GM18508 (cell line): ENCODE results near the gene PDF.

Source experiments
- ATAC-seq: cut with Tn5 transposase; IDR thresholded peaks from one replicate; pipeline ENCODE4 v1.9.1; 2021; ENCODE audit warnings: moderate number of reproducible peaks; ENCODE audit not compliant: insufficient read depth, unreplicated experiment

PDF gene

GRCh38 chr16:69340095-69340644, 9.8 kb upstream of the PDF start:
- ATAC-seq: no peak

GRCh38 chr16:69339289-69340094, 9.1 kb upstream of the PDF start, which contains the start of the genes COG8 and NIP7:
Gene COG8 (minus strand): TSS chr16:69339564. CDS start chr16:69339552, 12 bp downstream.
Gene NIP7 (plus strand): TSS chr16:69339772. CDS start chr16:69339830, 58 bp downstream.
- peak; percentile 73 for ATAC-seq

DNA sequence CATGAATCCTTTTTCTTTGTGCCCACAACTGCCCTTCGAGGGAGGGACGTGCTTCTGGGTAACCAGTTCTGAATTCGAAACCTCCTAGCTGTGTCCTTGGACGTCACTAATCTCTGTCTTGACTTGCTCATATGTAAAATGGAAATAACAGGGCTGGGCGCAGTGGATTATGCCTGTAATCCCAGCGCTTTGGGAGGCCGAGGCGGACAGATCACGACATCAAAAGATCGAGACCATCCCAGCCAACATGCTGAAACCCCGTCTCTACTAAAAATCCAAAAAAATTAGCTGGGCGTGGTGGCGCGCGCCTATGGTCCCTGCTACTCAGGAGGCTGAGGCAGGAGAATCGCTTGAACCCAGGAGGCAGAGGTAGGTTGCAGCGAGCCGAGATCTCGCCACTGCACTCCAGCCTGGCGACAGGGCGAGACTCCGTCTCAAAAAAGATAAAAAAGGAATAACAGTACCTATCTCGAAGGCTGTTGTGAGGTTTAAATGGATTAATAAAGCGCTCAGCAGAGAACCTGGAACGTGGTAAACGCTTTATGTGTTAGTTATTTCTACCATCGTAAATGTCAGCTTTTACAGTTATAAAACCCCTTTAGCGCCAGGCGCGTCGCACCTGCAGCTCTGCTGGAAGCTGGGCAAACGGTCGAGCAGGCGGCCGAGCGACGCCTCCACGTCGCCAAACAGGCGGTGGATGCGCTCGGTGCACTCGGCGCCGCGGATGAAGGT, 8.3 kb upstream of the PDF start:
- ATAC-seq: no peak

GRCh38 chr16:69334696-69335095, 4.3 kb upstream of the PDF start:
- no peak for ATAC-seq

DNA sequence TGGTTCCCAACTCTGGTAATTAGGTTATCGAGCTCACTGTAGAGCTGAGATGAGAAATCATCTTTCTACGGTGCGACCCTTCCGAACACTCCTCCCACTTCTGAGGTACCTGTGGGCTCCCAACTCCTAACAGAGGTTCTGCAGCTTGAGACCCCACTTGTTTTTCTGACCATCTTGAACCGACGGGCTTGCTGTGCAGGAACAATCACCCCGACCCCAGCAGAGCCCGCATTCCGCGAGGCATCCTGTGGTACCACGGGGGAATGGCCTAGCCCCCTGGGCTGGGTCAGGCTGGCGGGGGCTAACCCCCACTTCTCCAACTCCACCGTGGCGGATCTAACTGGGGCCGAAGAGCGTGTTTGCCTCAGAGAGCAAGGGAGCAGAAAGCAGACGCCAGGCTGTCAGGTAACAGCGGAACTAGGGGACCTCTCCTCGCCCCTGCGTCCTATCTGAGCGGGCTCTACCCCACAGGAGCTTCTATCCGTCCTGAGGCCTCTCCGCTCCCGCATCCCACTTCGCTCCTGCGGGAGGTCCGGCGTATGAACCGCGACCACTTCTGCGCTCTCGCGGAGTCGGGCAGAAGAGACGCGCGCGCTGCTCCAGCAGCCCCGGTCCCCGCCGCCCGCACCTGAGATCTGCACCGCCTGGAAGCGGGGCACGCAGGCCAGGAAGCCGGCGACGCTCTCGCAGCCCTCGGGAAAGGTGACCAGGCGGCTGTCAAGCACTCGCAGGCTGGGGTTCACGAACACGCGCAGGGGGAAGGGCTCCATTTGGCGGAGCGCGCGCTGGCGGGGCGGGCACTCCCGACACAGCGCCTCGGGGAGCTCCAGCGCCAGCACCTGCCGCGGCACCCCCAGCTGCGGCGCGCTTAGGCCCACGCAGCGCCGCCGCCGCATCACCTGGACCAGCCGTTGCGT, 761 bp downstream of the PDF start:
- peak; percentile 5 for ATAC-seq

GRCh38 chr16:69328854-69329316, 1.5 kb downstream of the PDF start:
- ATAC-seq: no peak

DNA sequence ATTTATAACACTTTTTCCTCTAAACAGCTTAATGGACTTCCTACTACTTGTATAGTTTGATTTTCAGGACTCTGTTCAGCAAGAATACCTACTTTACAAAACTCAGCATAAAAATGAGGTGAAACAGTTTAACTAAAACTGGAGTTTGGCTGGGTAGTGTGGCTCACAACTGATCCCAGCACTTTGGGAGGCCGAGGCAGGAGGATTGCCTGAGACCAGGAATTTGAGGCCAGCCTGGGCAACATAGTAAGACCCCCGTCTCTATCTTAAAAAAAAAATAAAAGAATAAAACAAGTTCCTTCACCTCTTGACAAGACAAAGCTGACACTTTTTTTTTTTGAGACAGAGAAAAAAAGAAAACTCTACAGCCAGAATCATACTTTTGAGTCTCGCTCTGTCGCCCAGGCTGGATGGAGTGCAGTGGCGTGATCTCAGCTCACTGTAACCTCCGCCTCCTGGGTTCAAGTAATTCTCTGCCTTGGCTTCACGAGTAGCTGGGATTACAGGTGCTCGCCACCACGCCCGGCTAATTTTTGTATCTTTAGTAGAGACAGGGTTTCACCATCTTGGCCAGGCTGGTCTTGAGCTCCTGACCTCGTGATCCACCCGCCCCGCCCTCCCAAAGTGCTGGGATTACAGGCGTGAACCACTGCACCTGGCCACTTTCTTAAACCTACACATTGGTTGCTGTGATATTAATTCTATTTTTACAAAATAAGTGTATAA, 2.6 kb downstream of the PDF start:
- ATAC-seq: no peak

GRCh38 chr16:69326172-69326873, 4.1 kb downstream of the PDF start:
- ATAC-seq: no peak

DNA sequence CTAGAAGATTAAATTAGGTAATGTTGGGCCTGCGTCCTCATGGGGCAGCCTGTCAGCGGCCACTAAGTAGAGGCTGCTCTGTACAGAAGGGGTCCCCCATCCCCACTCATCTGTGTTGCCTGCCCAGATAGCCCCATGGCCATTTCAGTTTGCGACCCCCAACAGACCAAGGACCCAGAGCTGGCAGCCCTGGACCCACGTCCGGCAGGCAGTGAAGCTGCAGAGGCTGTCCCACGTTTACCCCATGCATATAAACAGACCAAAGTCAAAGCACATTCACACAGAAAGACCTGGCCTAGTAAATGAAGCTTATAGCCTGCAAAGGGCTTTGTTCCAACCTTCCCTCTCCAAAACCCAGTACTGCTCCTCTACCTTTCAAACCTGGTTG, 4.6 kb downstream of the PDF start:
- ATAC-seq: no peak

DNA sequence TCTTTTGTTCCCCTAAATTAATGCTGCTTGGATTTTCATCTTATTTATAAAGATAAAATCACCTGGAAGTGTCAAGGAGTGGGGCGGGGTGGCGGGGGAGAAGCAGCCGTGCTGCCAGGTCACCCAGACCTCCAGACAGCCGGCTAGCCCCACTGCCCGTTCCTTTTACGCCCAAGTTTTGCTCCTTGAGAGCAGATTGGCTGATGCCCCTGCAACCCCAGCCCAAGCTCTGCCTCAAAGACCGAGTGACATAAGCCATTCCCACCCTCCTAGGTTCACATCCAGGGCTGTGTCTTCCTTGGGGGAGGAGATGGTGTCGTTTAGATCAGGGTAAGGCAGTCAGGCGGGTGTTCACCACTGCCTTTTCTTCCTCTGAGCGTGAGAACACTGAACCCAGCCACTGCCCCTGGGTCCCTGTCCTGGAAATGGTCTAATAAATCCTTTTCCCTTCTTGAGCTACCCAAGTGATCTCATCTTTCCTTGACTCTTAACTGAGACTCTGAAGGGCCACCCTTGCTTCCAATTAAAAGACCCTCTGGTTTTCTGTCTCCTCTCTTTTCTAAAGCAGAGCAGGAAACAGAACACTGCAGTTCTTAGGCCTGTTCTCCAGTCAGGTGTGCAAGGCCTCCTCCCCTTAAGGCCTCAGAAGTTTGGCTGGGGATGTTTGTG, 5.7 kb downstream of the PDF start:
- ATAC-seq: no peak

DNA sequence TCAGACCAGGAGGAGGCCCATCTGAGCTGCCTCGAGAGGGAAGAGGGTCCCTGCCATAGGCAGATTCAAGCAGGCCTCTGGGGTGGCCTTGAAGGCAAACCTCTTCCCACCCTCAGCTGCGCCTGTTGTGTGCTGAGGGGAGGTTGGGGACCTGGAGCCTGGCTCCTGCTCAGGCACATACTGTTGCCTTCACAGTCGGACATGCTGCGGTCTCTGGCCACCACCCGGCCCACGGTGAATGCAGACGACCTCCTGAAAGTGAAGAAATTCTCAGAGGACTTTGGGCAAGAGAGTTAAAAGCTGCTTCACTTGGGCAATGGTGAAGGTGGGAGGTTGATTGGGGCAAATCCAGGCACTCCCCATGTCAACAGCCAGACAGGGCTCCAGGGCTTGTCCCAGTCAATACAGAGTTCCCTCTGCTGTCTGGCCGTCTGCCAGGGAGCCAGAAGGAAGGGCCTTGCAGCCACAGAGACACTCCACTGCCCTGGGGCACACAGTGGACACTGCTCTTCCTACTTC, 6.3 kb downstream of the PDF start:
- ATAC-seq: no peak

DNA sequence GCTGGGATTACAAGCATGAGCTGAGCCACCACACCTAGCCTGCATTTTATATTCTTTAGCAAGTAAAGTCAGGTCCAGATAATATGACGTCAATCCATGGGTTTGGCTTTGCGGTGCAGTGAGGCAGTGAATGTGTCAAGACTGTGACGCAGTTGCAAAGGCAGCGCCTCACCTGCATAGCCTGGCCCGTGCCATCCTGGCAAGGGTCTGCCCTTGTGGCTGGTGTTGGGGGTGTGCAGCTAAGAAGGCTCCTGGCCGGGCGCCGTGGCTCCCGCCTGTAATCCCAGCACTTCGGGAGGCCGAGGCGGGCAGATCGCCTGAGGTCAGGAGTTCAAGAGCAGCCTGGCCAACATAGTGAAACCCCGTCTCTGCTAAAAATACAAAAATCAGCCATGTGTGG, 7.0 kb downstream of the PDF start:
- no peak for ATAC-seq

GRCh38 chr16:69322343-69322742, 8.0 kb downstream of the PDF start:
- ATAC-seq: no peak

DNA sequence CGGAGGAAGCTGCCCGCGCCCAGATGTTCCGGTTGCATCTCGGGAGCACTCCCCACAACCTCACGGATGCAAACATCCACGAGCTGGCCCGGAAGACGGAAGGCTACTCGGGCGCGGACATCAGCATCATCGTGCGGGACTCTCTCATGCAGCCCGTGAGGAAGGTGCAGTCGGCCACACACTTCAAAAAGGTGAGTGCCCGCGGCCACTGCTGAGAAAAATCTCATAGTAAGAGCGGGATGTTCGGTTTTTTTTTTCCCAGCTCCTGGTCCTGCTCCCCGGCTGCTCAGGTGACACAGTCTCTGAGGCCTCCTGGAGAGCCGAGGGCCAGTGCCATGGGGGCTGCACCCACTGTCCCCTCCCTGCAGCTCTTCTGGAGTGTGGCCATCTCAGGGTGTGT, 9.3 kb downstream of the PDF start:
- ATAC-seq: no peak

DNA sequence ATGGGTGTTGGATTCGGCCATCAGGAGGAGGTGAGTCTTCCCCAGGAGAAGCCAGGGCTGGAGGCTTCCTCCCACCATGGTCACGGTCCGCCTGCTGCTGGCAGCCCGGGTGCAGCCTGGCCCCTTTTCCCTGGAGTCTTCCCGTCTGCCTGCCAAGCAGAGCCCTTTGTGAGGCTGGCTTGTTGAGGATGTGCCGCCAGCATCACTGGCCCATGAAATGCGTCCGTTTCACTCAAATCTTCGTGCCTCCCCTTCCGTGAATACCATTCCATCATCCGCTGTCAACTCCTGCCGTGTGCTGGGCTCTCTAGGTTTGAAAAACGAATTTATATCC, 9.7 kb downstream of the PDF start:
- ATAC-seq: no peak

DNA sequence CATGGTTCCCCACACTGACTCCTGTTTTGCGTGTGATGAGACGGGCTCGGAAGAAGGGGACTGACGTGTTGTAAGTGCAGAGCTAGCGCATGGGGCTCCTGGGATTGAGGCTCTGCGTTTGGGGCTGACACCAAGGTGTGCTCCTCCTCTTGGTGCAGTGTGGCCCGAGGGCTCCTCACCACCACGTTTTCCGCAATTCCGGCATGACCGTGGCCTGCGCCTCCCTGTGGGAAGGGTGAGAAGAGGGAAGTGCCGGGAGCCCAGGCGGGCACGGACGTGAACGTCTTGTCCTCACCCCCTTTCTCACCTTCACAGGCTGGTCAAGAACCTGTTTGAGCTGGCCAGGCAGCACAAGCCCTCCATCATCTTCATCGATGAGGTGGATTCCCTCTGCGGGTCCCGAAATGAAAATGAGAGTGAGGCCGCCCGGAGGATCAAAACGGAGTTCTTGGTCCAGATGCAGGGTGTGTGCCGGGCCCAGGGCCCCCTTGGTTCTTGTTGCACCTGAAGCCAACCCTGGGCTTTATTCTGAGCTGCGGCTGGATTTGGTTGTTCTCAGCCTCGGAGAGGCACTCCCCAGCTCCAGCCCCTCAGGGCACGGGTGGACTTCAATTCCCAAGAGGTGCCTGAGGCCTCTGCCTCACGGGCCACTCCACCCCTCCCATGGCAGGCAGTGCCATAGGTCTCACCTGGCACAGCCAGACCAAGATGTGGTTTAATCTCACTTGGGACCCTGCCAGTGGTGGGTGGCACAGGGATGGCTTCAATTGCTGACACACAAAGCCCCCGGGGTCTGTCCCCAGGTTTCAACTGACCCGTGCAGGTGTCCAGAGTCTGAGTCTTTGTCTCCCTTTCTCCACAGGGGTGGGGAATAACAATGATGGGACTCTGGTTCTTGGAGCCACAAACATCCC, 10.3 kb downstream of the PDF start:
- ATAC-seq: no peak

GRCh38 chr16:69319381-69319780, 11.0 kb downstream of the PDF start:
- ATAC-seq: no peak
